OCI-LY3 (cell line): Measurements from ENCODE around the gene TBC1D21.

ENCODE experiments used
- H2AFZ ChIP-seq: fragments of 200-600, 300-600 bp; shearing (Covaris generic); 2 replicates; pipeline ENCODE4 v1.6.0; 2014; ENCODE audit warnings: antibody characterized with exemption, low read depth, low read length
- H3K27ac ChIP-seq: fragments of 200-600, 300-600 bp; sonication (generic); 2 replicates; pipeline ENCODE4 v1.5.1; 2014; ENCODE audit warnings: mild to moderate bottlenecking, low read length, moderate library complexity, mixed read lengths
- H3K27me3 ChIP-seq: fragments of 200-600, 300-600 bp; sonication (generic); 2 replicates; pipeline ENCODE4 v1.6.1; 2014; ENCODE audit warnings: low read depth, low read length, mixed read lengths
- H3K36me3 ChIP-seq: fragments of 200-600, 300-600 bp; sonication (generic); replicated peaks from 2 replicates; pipeline ENCODE3; 2014; ENCODE audit warnings: low read depth, low read length, mixed read lengths
- H3K4me1 ChIP-seq: fragments of 300-600, 200-600 bp; sonication (generic); 2 replicates; pipeline ENCODE4 v1.6.1; 2014; ENCODE audit warnings: low read length, mixed read lengths
- H3K4me2 ChIP-seq: fragments of 200-600, 300-600 bp; sonication (generic); 2 replicates; pipeline ENCODE4 v1.6.1; 2014; ENCODE audit warnings: low read length, mixed read lengths
- H3K4me3 ChIP-seq: fragments of 300-600, 200-600 bp; sonication (generic); 2 replicates; pipeline ENCODE4 v1.5.1; 2014; ENCODE audit warnings: antibody characterized with exemption, mild to moderate bottlenecking, low read length, moderate library complexity
- H3K79me2 ChIP-seq: fragments of 300-600, 200-600 bp; shearing (Covaris generic); 2 replicates; pipeline ENCODE4 v1.6.1; 2014; ENCODE audit warnings: mild to moderate bottlenecking, low read length, mixed read lengths
- H3K9ac ChIP-seq: fragments of 300-600, 200-600 bp; shearing (Covaris generic); 2 replicates; pipeline ENCODE4 v1.6.0; 2014; ENCODE audit warnings: mild to moderate bottlenecking, low read length, moderate library complexity
- H3K9me3 ChIP-seq: fragments of 200-600, 300-600 bp; shearing (Covaris generic); 2 replicates; pipeline ENCODE4 v1.6.1; 2014; ENCODE audit warnings: low read length, mixed read lengths; ENCODE audit not compliant: insufficient read depth
- H4K20me1 ChIP-seq: fragments of 200-600, 300-600 bp; sonication (generic); 2 replicates; pipeline ENCODE4 v1.6.1; 2016; ENCODE audit warnings: low read length, mixed read lengths; ENCODE audit not compliant: insufficient read depth
- EZH2phosphoT487 ChIP-seq: fragments of 200-600 bp; shearing (Covaris generic); IDR thresholded peaks from 2 replicates; pipeline ENCODE4 v1.6.1; 2018; ENCODE audit warnings: antibody characterized with exemption, mixed run types, low read depth
- TF ChIP-seq, protein P1 (sequence below): fragments of 200-600, 300-600 bp; sonication (generic); IDR thresholded peaks from 2 replicates; pipeline ENCODE4 v1.5.1; 2014; ENCODE audit warnings: antibody characterized with exemption, low read length, low read depth

Gene TBC1D21

DNA sequence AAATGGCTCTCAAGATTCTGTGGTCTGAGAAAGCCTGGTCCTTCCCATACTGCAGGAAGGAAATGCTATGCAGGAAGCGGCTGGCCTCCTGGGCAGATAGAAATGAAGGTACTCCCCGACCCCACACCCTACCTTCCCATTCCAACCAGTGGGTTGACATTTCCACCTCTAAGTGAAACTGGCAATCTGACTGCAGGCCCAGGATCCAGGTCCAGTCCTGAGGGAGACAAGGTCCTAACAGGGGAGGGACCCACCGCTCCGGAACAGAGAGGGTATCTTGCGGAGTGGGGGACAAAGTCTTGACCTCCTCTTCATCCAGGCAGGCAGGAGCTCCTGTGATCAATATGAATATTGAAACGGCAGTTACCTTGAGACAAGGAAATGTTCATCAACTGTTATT is 46.3 kb downstream of the TBC1D21 start:
- H3K4me1 ChIP-seq, result peaks cover 13% of the 10 kb centered on the region
- no peaks in the 10 kb centered on the region for H4K20me1 ChIP-seq
- no peak overlapping the region for H3K9ac ChIP-seq
- peaks cover 11% of the 10 kb centered on the region; the same call in 1 of the 2 replicates for H3K27me3 ChIP-seq
- no peak overlapping the region for H3K4me2 ChIP-seq
- H3K27ac ChIP-seq, result no peak overlapping the region
- no peaks in the 10 kb centered on the region for H3K36me3 ChIP-seq
- no peaks in the 10 kb centered on the region for H3K9me3 ChIP-seq
- H3K79me2 ChIP-seq, result no peaks in the 10 kb centered on the region
- TF ChIP-seq EZH2phosphoT487, result no peak
- TF ChIP-seq, protein P1, sequence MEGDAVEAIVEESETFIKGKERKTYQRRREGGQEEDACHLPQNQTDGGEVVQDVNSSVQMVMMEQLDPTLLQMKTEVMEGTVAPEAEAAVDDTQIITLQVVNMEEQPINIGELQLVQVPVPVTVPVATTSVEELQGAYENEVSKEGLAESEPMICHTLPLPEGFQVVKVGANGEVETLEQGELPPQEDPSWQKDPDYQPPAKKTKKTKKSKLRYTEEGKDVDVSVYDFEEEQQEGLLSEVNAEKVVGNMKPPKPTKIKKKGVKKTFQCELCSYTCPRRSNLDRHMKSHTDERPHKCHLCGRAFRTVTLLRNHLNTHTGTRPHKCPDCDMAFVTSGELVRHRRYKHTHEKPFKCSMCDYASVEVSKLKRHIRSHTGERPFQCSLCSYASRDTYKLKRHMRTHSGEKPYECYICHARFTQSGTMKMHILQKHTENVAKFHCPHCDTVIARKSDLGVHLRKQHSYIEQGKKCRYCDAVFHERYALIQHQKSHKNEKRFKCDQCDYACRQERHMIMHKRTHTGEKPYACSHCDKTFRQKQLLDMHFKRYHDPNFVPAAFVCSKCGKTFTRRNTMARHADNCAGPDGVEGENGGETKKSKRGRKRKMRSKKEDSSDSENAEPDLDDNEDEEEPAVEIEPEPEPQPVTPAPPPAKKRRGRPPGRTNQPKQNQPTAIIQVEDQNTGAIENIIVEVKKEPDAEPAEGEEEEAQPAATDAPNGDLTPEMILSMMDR, result no peak
- no peak overlapping the region for H2AFZ ChIP-seq
- H3K4me3 ChIP-seq, result no peak overlapping the region

DNA sequence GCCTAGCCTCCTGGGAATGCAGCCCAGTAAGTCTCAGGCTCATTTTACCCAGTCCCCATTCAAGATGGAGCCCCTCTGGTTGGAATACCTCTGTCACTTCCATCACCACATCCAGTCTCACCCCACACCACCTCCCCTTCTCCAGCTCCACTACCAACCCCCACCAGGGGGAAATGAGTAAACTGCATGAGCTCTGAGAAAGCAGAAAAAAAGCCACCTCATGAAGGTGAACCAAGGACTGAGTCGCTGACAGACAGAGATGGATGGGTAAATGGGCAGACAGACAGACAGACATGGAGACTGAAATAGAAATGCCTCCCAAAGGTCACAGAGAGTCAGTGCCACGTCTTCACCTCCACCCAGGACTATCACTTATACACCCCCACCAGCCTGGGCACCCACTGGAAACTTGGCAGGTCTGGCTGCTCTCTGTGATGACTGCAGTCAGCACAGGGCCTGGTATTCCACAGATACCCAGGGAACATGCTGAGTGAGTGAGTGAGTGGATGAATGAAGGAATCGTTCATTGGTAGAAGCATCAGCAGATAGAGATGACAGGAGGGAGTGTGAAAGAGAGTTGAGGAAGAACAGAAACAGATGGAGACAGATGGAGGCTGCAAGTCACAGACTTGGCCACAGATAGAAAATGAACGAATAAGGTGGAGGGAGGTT is 48.0 kb downstream of the TBC1D21 start:
- H3K4me2 ChIP-seq, result no peak overlapping the region
- H3K79me2 ChIP-seq, result no peaks in the 10 kb centered on the region
- no peak overlapping the region for H3K27ac ChIP-seq

DNA sequence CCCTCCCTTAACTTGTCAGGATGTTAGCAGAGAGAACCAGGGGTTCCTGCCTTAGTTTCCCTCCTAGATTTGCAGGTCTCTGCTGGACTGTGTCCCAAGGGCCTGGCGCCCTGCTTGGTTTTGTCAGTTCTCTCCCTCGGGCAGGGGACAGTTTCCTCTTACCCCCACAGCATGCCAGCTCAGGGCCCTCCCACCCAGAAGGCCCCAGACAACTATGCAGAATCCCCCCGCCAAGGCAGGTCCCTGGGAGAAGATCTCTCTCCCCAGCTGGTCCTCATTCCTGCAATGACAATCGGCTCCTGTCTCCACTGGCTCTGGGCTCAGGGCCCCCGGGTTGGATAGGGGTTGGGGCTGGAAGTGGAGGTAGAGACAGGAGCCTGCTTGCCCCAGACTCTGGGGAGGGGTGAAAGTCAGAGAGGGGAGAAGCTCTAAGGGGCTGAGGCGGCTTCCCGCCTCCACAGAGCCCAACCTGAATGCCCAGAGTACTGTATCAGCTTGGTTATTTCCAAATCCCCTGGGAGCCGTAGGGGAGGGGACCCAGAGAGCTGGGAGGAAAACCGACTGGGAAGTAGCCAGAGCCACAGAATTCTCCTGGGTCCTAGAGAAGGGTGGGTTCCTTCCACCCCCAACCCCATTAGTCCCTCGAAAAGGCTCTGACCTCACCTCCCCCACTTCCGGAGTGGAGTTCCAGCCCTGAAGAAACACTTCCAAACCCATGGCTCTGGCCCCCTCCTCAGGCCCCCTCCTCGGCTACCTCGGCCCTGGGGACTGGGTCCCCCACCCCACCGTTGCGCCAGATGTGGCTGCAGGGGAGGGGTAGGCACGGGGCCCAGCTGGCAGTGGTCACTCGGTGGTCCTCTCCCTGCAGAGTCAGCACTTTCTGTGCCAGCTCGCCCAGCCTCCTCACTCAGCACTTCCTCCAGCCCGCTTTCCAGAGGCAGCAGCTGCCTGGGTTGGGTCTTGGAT is 49.1 kb downstream of the TBC1D21 start:
- Histone ChIP-seq H3K4me1 (peaks cover 13% of the 10 kb centered on the region), H3K79me2 (no peaks in the 10 kb centered on the region), H3K27ac (no peak overlapping the region), H3K9me3 (no peaks in the 10 kb centered on the region), H3K9ac (no peak overlapping the region), H3K4me3 (no peak overlapping the region), H4K20me1 (no peaks in the 10 kb centered on the region), H3K27me3 (no peaks in the 10 kb centered on the region), H3K4me2 (no peak overlapping the region), H2AFZ (no peak overlapping the region), H3K36me3 (no peaks in the 10 kb centered on the region)
- TF ChIP-seq, protein P1, result no peak
- no peak for TF ChIP-seq EZH2phosphoT487

More for the DNA sequence above, 48.0 kb downstream of the TBC1D21 start:
- Histone ChIP-seq H3K9me3 (no peaks in the 10 kb centered on the region), H4K20me1 (no peaks in the 10 kb centered on the region), H3K36me3 (no peaks in the 10 kb centered on the region), H2AFZ (no peak overlapping the region), H3K27me3 (peaks cover 1% of the 10 kb centered on the region; the same call in 1 of the 2 replicates), H3K9ac (no peak overlapping the region), H3K4me1 (peaks cover 13% of the 10 kb centered on the region), H3K4me3 (no peak overlapping the region)
- no peak for TF ChIP-seq EZH2phosphoT487
- TF ChIP-seq, protein P1, result no peak

DNA sequence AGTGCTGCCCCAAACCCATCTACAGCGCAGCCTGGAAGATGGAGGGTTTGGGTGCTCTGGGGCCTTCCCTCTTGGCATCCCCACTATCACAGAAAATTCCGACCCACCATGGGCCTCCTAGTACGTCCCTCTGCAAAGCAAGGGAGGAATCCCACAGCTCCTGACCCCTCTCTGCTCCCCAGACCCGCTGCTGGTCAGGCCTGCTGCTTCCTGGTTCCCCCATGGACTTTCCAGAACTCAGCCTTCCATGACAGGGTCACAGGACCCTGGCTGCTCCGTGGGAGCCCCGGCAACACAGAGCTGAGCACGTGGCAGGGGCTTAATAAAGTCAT is 49.8 kb downstream of the TBC1D21 start:
- H3K27me3 ChIP-seq, result no peaks in the 10 kb centered on the region
- H3K4me2 ChIP-seq, result no peak overlapping the region
- no peak overlapping the region for H2AFZ ChIP-seq
- no peak for TF ChIP-seq EZH2phosphoT487
- TF ChIP-seq, protein P1, result no peak
- no peaks in the 10 kb centered on the region for H4K20me1 ChIP-seq
- no peaks in the 10 kb centered on the region for H3K36me3 ChIP-seq
- no peak overlapping the region for H3K27ac ChIP-seq
- no peak overlapping the region for H3K4me3 ChIP-seq
- H3K4me1 ChIP-seq, result peaks cover 13% of the 10 kb centered on the region
- no peaks in the 10 kb centered on the region for H3K9me3 ChIP-seq
- no peaks in the 10 kb centered on the region for H3K79me2 ChIP-seq
- no peak overlapping the region for H3K9ac ChIP-seq
